Measurements from ENCODE around the gene PLEKHF1.

Gene PLEKHF1

GRCh38 chr19:29655648-29656335, 9.5 kb upstream of the PLEKHF1 start:
- Histone ChIP-seq H3K9me3 (replicated peaks; ENCODE audit: insufficient read depth, low read length) (no peaks in the 10 kb centered on the region), H3K27me3 (replicated peaks; ENCODE audit: insufficient read depth, low read length) (peaks cover 57% of the 10 kb centered on the region), H3K79me2 (ENCODE audit: low read length) (no peaks in the 10 kb centered on the region), H3F3A (ENCODE audit: insufficient read depth, low read length) (no peaks in the 10 kb centered on the region), H3K36me3 (replicated peaks; ENCODE audit: insufficient read depth, low read length) (no peaks in the 10 kb centered on the region), H3K4me1 (ENCODE audit: low read length) (no peaks in the 10 kb centered on the region), H2AFZ (ENCODE audit: low read length) (no peak overlapping the region), H4K20me1 (ENCODE audit: insufficient read depth, low read length) (no peaks in the 10 kb centered on the region), H3K9me2 (replicated peaks; ENCODE audit: insufficient read depth, low read length) (no peaks in the 10 kb centered on the region), H3K4me2 (ENCODE audit: low read depth, low read length) (no peak overlapping the region), H3K4me3 (ENCODE audit: low read length) (no peak overlapping the region), H3K27ac (ENCODE audit: low read length) (no peak overlapping the region), H3K9ac (ENCODE audit: low read length) (no peak overlapping the region)
- TF ChIP-seq EZH2 (optimal IDR thresholded peaks at IDR 0.05; ENCODE audit: low read depth, low read length) (no peak), CTCF (IDR thresholded peaks at IDR 0.05; ENCODE audit: low read length) (no peak), EZH2phosphoT487 (IDR thresholded peaks at IDR 0.05; ENCODE audit: low read length) (no peak)
- DNase-seq, result no peak

GRCh38 chr19:29658221-29658991, 6.9 kb upstream of the PLEKHF1 start:
- no peak overlapping the region for H3K4me2 ChIP-seq (ENCODE audit: low read depth, low read length)
- H3K4me1 ChIP-seq (ENCODE audit: low read length), result no peaks in the 10 kb centered on the region
- H3K9ac ChIP-seq (ENCODE audit: low read length), result no peak overlapping the region
- no peaks in the 10 kb centered on the region for H3F3A ChIP-seq (ENCODE audit: insufficient read depth, low read length)
- no peaks in the 10 kb centered on the region for H3K9me3 ChIP-seq (replicated peaks; ENCODE audit: insufficient read depth, low read length)
- H2AFZ ChIP-seq (ENCODE audit: low read length), result no peak overlapping the region
- TF ChIP-seq CTCF (IDR thresholded peaks at IDR 0.05; ENCODE audit: low read length) (no peak), EZH2phosphoT487 (IDR thresholded peaks at IDR 0.05; ENCODE audit: low read length) (no peak), EZH2 (optimal IDR thresholded peaks at IDR 0.05; ENCODE audit: low read depth, low read length) (no peak)
- peaks cover 50% of the 10 kb centered on the region for H3K27me3 ChIP-seq (replicated peaks; ENCODE audit: insufficient read depth, low read length)
- no peaks in the 10 kb centered on the region for H3K36me3 ChIP-seq (replicated peaks; ENCODE audit: insufficient read depth, low read length)
- H3K27ac ChIP-seq (ENCODE audit: low read length), result no peak overlapping the region
- H3K4me3 ChIP-seq (ENCODE audit: low read length), result no peak overlapping the region
- DNase-seq, result no peak
- no peaks in the 10 kb centered on the region for H4K20me1 ChIP-seq (ENCODE audit: insufficient read depth, low read length)
- H3K9me2 ChIP-seq (replicated peaks; ENCODE audit: insufficient read depth, low read length), result no peaks in the 10 kb centered on the region
- H3K79me2 ChIP-seq (ENCODE audit: low read length), result no peaks in the 10 kb centered on the region

- DNase-seq, result no peak
- peaks cover 28% of the 10 kb centered on the region for H3K27me3 ChIP-seq (replicated peaks; ENCODE audit: insufficient read depth, low read length)
- H3K27ac ChIP-seq (ENCODE audit: low read length), result no peak overlapping the region
- no peak for TF ChIP-seq CTCF (IDR thresholded peaks at IDR 0.05; ENCODE audit: low read length)
- no peak overlapping the region for H2AFZ ChIP-seq (ENCODE audit: low read length)
- H3K36me3 ChIP-seq (replicated peaks; ENCODE audit: insufficient read depth, low read length), result no peaks in the 10 kb centered on the region
- no peaks in the 10 kb centered on the region for H3K9me3 ChIP-seq (replicated peaks; ENCODE audit: insufficient read depth, low read length)
- no peak overlapping the region for H3K4me2 ChIP-seq (ENCODE audit: low read depth, low read length)
- H3K9ac ChIP-seq (ENCODE audit: low read length), result no peak overlapping the region
- 0 out of 2 replicates have a peak, but pooled peaks cover 1% of the 10 kb centered on the region for H3K4me1 ChIP-seq (ENCODE audit: low read length)
- no peaks in the 10 kb centered on the region for H3K79me2 ChIP-seq (ENCODE audit: low read length)
- H3F3A ChIP-seq (ENCODE audit: insufficient read depth, low read length), result no peaks in the 10 kb centered on the region
- no peaks in the 10 kb centered on the region for H4K20me1 ChIP-seq (ENCODE audit: insufficient read depth, low read length)
- no peaks in the 10 kb centered on the region for H3K9me2 ChIP-seq (replicated peaks; ENCODE audit: insufficient read depth, low read length)
- H3K4me3 ChIP-seq (ENCODE audit: low read length), result no peak overlapping the region
These were observed 4.4 kb upstream of the PLEKHF1 start for GRCh38 chr19:29660835-29661234.
